ELF-1 (cell line): Measurements from ENCODE around the gene RAD9A.
"Not testable (repeated sequence)": the region's sequence is repeated elsewhere in the genome, so short reads cannot be mapped to it uniquely, and the experiment has no call there.

Experiments
- DNase-seq: peaks from one replicate; pipeline ENCODE4 v3.0.0-alpha.2; 2016; ENCODE audit warnings: low read depth, low spot score

The RAD9A gene

DNA sequence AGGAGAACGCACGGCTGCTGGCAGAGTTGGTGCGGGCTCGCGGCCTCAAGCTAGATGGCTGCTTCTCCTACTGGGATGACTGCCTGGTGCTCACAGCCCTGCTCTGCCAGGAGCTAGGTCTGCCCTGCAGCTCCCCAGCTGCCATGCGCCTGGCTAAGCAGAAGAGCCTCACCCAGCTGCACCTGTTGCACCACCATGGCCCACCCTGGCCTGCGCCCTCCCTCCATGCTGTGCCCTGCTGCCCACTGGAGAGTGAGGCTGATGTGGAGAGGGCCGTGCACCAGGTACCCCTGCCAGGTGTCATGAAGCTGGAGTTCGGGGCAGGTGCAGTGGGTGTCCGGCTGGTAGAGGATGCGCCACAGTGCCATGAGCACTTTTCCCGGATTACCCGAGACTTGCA lies 31.7 kb downstream of the RAD9A start:
- DNase-seq = no peak

DNA sequence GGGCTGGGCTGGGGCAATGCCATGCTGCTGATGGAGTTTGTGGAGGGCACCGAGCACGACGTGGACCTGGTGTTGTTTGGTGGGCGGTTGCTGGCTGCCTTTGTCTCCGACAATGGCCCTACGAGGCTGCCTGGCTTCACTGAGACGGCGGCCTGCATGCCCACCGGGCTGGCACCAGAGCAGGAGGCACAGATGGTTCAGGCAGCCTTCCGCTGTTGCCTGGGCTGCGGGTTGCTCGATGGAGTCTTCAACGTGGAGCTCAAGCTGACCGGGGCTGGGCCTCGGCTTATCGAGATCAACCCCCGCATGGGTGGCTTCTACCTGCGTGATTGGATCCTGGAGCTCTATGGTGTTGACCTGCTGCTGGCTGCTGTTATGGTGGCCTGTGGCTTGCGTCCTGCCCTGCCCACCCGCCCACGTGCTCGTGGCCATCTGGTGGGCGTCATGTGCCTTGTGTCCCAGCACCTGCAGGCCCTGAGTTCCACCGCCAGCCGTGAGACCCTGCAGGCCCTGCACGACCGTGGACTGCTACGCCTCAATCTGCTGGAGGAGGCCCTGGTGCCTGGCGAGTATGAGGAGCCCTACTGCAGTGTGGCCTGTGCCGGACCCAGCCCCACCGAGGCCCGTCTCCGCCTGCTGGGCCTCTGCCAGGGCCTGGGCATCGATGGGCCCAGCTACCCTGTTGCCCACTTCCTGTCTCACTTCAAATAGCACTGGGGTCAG lies 32.3 kb downstream of the RAD9A start:
- DNase-seq = no peak

GRCh38 chr11:67427364-67427859 lies 35.6 kb downstream of the RAD9A start:
- not testable (repeated sequence) for DNase-seq

DNA sequence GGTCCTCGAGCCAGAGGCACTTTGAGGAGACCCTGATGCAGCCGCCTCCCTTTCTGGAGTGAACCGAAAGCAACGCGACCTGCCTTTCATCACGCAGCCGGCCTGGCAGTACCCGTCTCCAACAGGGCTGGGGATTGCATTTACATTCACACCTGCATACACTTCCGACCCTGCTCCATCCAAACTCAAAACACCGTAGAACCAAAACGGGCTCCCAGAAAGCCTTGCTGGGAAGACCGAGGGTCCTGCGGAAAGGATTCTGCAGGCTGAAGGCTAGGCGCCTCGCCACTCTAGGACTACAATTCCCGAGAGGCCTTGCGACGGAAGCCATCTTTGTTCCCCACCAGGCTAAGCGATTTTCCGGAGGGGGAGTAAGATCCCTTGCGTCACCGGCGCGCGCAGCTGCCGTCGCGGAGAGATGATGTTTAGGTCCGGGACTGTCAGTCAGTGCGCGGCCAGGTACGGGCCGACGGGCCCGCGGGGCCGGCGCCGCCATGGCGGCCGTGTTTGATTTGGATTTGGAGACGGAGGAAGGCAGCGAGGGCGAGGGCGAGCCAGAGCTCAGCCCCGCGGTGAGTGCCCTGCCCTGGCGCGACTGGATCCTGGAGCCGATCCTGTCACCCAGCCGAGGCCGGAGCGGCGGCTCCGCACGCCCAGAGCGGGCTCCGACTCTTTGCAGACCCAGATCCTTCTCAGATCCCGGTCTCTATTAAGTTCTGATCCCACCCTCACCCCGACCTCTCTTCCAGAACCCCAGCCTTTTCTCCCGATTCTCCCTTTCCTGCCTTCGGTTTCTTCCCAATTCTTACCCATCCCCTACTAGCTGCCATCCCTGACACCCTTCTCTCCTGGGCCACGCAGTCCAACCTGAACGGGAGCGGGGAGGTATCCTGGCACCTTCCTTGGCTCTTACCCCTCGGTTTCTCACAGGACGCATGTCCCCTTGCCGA lies 36.5 kb downstream of the RAD9A start, which contains the start of gene RPS6KB2:
TSS of gene RPS6KB2 (plus strand) at position 443 of the 950 bp plus-strand sequence. CDS start at position 495, 52 bp downstream.
- DNase-seq = peak; percentile 99

DNA sequence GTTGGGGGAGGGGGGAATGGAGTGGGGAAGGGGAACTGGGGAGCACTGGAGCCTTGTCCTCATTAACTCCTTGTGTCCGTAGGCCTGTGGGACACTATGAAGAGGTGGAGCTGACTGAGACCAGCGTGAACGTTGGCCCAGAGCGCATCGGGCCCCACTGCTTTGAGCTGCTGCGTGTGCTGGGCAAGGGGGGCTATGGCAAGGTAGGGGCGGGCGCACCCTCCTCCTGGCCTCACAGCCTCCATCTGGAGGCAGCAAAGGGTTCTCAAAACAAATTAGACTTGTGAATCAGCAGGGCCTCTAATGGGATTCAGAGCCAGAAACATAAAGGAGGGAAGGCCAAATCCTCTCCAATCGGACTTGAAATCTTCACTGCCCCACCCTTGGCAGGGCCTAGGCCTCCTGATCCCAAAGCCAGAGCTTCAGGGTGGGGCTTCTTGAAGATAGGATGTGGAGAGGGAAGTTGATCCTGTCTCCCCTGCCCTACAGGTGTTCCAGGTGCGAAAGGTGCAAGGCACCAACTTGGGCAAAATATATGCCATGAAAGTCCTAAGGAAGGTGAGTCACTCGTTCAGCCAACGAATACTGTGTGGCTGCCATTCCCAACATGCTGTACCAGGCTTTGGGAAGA lies 37.4 kb downstream of the RAD9A start:
- DNase-seq = no peak

DNA sequence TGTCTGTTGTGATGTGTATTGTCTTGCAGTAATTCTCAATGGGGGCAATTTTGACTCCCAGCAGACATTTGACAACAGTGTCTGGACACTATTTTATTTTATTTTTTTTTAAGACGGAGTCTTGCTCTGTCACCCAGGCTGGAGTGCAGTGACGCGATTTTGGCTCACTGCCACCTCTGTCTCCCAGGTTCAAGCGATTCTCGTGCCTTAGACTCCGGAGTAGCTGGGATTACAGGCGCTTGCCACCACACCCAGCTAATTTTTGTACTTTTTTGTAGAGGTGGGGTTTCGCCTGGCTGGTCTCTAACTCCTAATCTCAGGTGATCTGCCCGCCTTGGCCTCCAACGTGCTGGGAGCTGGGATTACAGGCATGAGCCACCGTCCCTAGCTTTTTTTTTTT lies 37.9 kb downstream of the RAD9A start:
- DNase-seq = no peak

GRCh38 chr11:67431346-67432249 lies 39.8 kb downstream of the RAD9A start:
- no peak for DNase-seq

GRCh38 chr11:67432655-67433349 lies 41.0 kb downstream of the RAD9A start:
- no peak for DNase-seq

DNA sequence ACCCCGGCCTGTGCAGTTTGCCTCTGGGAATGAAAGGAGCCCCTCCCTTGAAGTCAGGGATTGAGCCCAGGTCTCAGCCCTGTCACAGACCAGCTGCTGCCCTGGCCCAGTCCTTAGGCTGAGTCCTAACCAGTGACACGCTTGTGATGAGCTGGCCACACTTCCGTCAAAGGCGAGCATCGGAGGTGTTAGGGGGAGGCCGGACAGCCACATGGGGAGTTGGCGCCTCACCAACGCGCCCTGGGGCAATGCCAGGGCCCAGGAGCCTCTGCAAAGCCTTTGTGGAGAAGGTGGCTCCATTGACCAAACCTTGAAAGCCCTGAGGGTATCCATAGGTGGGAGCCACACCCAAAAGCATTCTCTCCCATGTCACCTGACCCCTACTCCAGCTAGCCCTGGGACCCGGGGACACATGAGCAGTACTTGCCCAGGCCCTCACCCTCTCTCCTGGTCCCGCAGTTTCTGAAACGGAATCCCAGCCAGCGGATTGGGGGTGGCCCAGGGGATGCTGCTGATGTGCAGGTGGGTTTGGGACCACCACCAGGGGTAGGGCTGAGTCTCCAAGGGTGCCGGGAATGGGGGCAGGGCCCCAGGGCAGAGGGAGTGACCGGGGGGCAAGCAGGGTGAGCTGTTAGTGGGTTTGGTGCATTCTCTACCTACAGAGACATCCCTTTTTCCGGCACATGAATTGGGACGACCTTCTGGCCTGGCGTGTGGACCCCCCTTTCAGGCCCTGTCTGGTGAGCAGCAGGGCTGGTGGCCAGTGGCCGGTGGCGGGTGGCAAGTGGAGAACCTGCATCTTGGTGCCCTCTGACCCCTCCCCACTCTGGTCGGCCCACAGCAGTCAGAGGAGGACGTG lies 42.0 kb downstream of the RAD9A start:
- DNase-seq = no peak

DNA sequence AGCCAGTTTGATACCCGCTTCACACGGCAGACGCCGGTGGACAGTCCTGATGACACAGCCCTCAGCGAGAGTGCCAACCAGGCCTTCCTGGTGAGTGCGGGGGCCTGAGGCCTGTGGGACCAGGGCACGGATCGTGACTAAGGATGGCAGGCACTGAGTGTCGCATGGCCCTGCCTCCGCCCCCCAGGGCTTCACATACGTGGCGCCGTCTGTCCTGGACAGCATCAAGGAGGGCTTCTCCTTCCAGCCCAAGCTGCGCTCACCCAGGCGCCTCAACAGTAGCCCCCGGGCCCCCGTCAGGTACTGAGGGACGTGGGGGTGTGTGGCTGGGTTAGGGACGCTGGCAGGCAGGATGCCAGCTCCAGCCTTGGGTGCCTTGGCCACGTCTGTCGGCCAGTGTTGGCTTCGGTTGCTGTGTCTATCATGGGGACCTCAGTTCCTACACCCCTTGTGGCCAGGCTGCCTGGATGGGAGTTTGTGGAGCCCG lies 42.7 kb downstream of the RAD9A start:
- no peak for DNase-seq

DNA sequence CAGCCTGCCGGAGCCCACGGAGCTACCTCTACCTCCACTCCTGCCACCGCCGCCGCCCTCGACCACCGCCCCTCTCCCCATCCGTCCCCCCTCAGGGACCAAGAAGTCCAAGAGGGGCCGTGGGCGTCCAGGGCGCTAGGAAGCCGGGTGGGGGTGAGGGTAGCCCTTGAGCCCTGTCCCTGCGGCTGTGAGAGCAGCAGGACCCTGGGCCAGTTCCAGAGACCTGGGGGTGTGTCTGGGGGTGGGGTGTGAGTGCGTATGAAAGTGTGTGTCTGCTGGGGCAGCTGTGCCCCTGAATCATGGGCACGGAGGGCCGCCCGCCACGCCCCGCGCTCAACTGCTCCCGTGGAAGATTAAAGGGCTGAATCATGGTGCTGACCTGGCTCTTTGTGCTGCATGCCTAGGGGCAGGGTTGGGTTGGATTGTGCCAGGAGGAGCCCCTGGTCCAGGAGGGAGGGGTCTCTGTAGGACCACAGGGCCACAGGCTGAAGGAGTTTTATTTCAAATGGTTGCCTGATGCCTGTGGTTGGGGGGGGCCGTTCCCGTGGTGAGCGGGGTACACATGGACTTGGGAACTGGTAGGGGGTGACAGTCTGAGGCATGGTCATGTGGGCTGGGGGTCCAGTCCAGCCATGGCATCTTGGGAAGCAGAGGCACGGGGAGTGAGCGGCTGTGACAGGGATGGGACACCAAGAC lies 43.4 kb downstream of the RAD9A start:
- DNase-seq = no peak

DNA sequence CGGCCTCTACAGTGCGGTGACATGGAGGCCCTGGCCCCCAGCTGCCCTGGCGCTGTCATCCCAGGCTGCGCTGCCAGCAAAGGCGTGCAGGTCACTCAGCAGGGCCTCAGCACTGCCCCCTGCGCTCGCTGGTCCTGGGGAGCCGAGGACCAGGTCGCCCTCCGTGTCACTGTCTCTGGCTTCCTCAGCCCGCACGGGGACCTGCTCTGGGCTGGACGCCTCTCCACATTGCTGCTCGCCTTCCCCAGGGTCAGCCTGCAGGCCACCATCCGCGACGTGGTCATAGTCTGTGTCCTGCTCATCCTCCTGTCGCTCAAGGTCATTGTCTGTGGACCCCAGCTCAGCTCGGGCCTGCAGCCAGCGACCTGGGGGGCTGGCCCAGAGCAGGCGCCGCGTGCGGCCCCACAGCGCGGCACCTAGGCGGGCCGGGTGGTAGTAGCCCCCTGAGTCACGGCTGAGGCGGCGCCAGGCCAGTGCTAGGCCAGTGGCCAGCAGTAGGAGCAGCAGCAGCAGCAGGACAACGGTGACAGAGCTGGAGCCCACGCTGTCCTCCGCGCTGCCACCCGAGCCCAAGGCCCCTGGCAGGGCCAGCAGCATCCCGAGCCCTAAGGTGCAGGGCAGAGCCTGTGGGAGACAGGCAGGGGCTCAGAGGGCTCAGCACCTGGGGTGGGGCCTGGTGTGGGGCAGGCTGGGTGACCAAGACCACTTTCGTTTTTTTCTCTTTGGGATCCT lies 44.1 kb downstream of the RAD9A start:
- DNase-seq = no peak

DNA sequence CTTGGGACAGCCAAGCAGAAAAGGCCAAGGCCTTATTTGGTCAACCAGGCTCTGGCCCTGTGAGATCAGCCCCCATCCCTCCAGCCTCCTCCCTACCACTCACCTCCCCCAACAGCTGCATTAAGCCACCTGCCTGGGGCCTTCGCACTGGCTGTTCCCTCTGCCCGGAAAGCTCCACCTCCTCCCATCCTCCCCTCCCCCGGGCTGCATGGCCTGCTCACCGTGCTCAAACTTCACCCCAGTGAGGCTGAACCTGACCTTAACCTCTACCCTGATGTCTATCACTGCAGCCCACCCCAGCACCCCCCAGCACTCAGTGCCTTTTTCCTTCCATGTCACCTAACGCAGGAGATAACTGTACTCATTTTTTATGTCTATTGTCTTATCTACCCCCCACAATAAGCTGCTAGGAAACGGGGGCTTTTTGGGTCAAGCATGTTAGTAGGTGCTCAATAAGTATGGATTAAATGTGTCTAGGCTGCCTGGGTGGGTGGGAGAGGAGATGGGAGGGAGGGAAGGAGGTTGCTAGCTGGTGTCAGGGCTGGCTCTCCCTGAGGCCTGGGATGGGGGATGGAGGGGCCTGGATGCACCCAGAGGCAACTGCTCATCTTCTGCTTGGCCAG lies 44.8 kb downstream of the RAD9A start:
- peak; percentile 92 for DNase-seq

- DNase-seq = no peak
These were observed 45.5 kb downstream of the RAD9A start, which contains the start of gene PTPRCAP for GRCh38 chr11:67437082-67437808. TSS of gene PTPRCAP (minus strand) at chr11:67437682. CDS start at chr11:67437619, 63 bp downstream.

- DNase-seq = no peak
These were observed 46.0 kb downstream of the RAD9A start for GRCh38 chr11:67437809-67438157.

- peak; percentile 67 for DNase-seq
These were observed 46.5 kb downstream of the RAD9A start for GRCh38 chr11:67438158-67438902.
